ENCODE measurements around the gene IFIH1. TPM values are rescaled to one million over a fixed set of nuclear protein-coding genes. Genes with fewer than 3 reads are reported as not detected.

IFIH1 gene
- total RNA-seq, 1 experiment from 2014 or later = 4.7 TPM

- intact Hi-C loops (cut with micrococcal nuclease; ENCODE audit: unreplicated experiment) = no loop called here
- no peak overlapping the region for H3K27ac ChIP-seq
- ChIA-PET CTCF (no interaction called here), POLR2A (ENCODE audit: unreplicated experiment) (no interaction called here)
- H4K20me1 ChIP-seq (ENCODE audit: insufficient read depth) = no peaks in the 10 kb centered on the region
- H3K4me2 ChIP-seq = no peak overlapping the region
- H3K9me3 ChIP-seq (ENCODE audit: insufficient read depth, low read depth) = no peaks in the 10 kb centered on the region
- no peaks in the 10 kb centered on the region for H3K79me2 ChIP-seq (ENCODE audit: low read depth)
- H3K4me1 ChIP-seq (replicated peaks; ENCODE audit: insufficient read depth) = no peaks in the 10 kb centered on the region
- no peak for DNase-seq
- TF ChIP-seq EZH2 (IDR thresholded peaks at IDR 0.05; ENCODE audit: low read depth) = no peak
- TF ChIP-seq CTCF (conservative IDR thresholded peaks at IDR 0.05) = no peak
- no peak overlapping the region for H2AFZ ChIP-seq
- H3K36me3 ChIP-seq (ENCODE audit: low read depth) = no peaks in the 10 kb centered on the region
- H3K27me3 ChIP-seq (ENCODE audit: insufficient read depth, low read depth) = no peaks in the 10 kb centered on the region
- H3F3A ChIP-seq (ENCODE audit: insufficient read depth, low read depth) = no peaks in the 10 kb centered on the region
- no peak overlapping the region for H3K4me3 ChIP-seq
- no peaks in the 10 kb centered on the region for H3K9me2 ChIP-seq (ENCODE audit: insufficient read depth)
- no TSS peak for BruUV-seq (replicated peaks)
Observed at GRCh38 chr2:162233197-162233596, 85.3 kb downstream of the IFIH1 start.

- Histone ChIP-seq H2AFZ (no peak overlapping the region), H3K4me2 (no peak overlapping the region), H3K4me3 (no peak overlapping the region), H3K79me2 (ENCODE audit: low read depth) (no peaks in the 10 kb centered on the region), H3K4me1 (replicated peaks; ENCODE audit: insufficient read depth) (no peaks in the 10 kb centered on the region), H3K27me3 (ENCODE audit: insufficient read depth, low read depth) (no peaks in the 10 kb centered on the region), H4K20me1 (ENCODE audit: insufficient read depth) (no peaks in the 10 kb centered on the region), H3K27ac (no peak overlapping the region), H3K36me3 (ENCODE audit: low read depth) (no peaks in the 10 kb centered on the region), H3K9me2 (ENCODE audit: insufficient read depth) (no peaks in the 10 kb centered on the region), H3F3A (ENCODE audit: insufficient read depth, low read depth) (no peaks in the 10 kb centered on the region), H3K9me3 (ENCODE audit: insufficient read depth, low read depth) (no peaks in the 10 kb centered on the region)
- POLR2A ChIA-PET (ENCODE audit: unreplicated experiment) = no interaction called here
- no peak for DNase-seq
- CTCF ChIA-PET = no interaction called here
- no peak for TF ChIP-seq CTCF (conservative IDR thresholded peaks at IDR 0.05)
- TF ChIP-seq EZH2 (IDR thresholded peaks at IDR 0.05; ENCODE audit: low read depth) = no peak
- intact Hi-C loops (cut with micrococcal nuclease; ENCODE audit: unreplicated experiment) = no loop called here
- BruUV-seq (replicated peaks) = no TSS peak
Observed at GRCh38 chr2:162232671-162233070, 85.8 kb downstream of the IFIH1 start.

- H3K79me2 ChIP-seq (ENCODE audit: low read depth) = no peaks in the 10 kb centered on the region
- H3K27ac ChIP-seq = no peak overlapping the region
- no peaks in the 10 kb centered on the region for H3K9me3 ChIP-seq (ENCODE audit: insufficient read depth, low read depth)
- H2AFZ ChIP-seq = no peak overlapping the region
- CTCF ChIA-PET = no interaction called here
- TF ChIP-seq EZH2 (IDR thresholded peaks at IDR 0.05; ENCODE audit: low read depth) (no peak), CTCF (conservative IDR thresholded peaks at IDR 0.05) (no peak)
- no peak overlapping the region for H3K4me3 ChIP-seq
- H3K27me3 ChIP-seq (ENCODE audit: insufficient read depth, low read depth) = no peaks in the 10 kb centered on the region
- no peak overlapping the region for H3K4me2 ChIP-seq
- no peaks in the 10 kb centered on the region for H3K4me1 ChIP-seq (replicated peaks; ENCODE audit: insufficient read depth)
- POLR2A ChIA-PET (ENCODE audit: unreplicated experiment) = no interaction called here
- no TSS peak for BruUV-seq (replicated peaks)
- no peaks in the 10 kb centered on the region for H4K20me1 ChIP-seq (ENCODE audit: insufficient read depth)
- no peaks in the 10 kb centered on the region for H3K36me3 ChIP-seq (ENCODE audit: low read depth)
- intact Hi-C loops (cut with micrococcal nuclease; ENCODE audit: unreplicated experiment) = no loop called here
- H3K9me2 ChIP-seq (ENCODE audit: insufficient read depth) = no peaks in the 10 kb centered on the region
- DNase-seq = no peak
- H3F3A ChIP-seq (ENCODE audit: insufficient read depth, low read depth) = no peaks in the 10 kb centered on the region
Observed at GRCh38 chr2:162232027-162232426, 86.5 kb downstream of the IFIH1 start.

All from PC-9 (cell line).